Measurements from ENCODE around the gene SH3BP4.

GRCh38 chr2:234929002-234929401 is 22.8 kb upstream of the SH3BP4 start:
- no peak for TF ChIP-seq YY1 (IDR thresholded peaks at IDR 0.05)
- no peak for TF ChIP-seq FOXA1 (IDR thresholded peaks at IDR 0.05)
- TF ChIP-seq, protein P1, sequence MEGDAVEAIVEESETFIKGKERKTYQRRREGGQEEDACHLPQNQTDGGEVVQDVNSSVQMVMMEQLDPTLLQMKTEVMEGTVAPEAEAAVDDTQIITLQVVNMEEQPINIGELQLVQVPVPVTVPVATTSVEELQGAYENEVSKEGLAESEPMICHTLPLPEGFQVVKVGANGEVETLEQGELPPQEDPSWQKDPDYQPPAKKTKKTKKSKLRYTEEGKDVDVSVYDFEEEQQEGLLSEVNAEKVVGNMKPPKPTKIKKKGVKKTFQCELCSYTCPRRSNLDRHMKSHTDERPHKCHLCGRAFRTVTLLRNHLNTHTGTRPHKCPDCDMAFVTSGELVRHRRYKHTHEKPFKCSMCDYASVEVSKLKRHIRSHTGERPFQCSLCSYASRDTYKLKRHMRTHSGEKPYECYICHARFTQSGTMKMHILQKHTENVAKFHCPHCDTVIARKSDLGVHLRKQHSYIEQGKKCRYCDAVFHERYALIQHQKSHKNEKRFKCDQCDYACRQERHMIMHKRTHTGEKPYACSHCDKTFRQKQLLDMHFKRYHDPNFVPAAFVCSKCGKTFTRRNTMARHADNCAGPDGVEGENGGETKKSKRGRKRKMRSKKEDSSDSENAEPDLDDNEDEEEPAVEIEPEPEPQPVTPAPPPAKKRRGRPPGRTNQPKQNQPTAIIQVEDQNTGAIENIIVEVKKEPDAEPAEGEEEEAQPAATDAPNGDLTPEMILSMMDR (IDR thresholded peaks at IDR 0.05; ENCODE audit: low read depth, low read length, missing input control): no peak
- TF ChIP-seq SP1 (IDR thresholded peaks at IDR 0.05): no peak
- TF ChIP-seq GABPA (IDR thresholded peaks at IDR 0.05 in 1 of 2, conservative IDR thresholded peaks at IDR 0.05 in 1 of 2): no peak
- no peak for TF ChIP-seq HNF4A (conservative IDR thresholded peaks at IDR 0.05)
